Neural progenitor cell (in vitro differentiated cells): ENCODE results near the gene COLEC12.

Experiments used
- CTCF ChIP-seq: fragments of 200-600 bp; sonication (generic); IDR thresholded peaks from 2 replicates; pipeline ENCODE4 v1.5.1; 2017; ENCODE audit warnings: antibody characterized with exemption, mild to moderate bottlenecking
- EZH2 ChIP-seq: fragments of 200-600 bp; sonication (generic); IDR thresholded peaks from 2 replicates; pipeline ENCODE4 v1.6.1; 2017; ENCODE audit warnings: antibody characterized with exemption, mild to moderate bottlenecking, moderate library complexity
- EZH2phosphoT487 ChIP-seq: fragments of 200-600 bp; sonication (generic); IDR thresholded peaks from 2 replicates; pipeline ENCODE4 v1.6.1; 2017; ENCODE audit warnings: antibody characterized with exemption

- TF ChIP-seq CTCF (no peak), EZH2phosphoT487 (no peak), EZH2 (no peak)
Observed at GRCh38 chr18:354471-354870, 146.0 kb downstream of the COLEC12 start.
